IPS-18a (cell line): ENCODE measurements around the gene CDH13.

Experiments
- H3K27ac ChIP-seq: one replicate; pipeline ENCODE4 v1.5.1; 2013; ENCODE audit warnings: low read length
- H3K27me3 ChIP-seq: one replicate; pipeline ENCODE4 v1.6.1; 2013; ENCODE audit warnings: mild to moderate bottlenecking, low read length; ENCODE audit not compliant: control insufficient read depth, insufficient read depth
- H3K36me3 ChIP-seq: one replicate; pipeline ENCODE4 v1.6.1; 2013; ENCODE audit warnings: low read depth, low read length; ENCODE audit not compliant: control insufficient read depth
- H3K4me1 ChIP-seq: one replicate; pipeline ENCODE4 v1.6.1; 2013; ENCODE audit warnings: low read depth, low read length; ENCODE audit not compliant: control insufficient read depth
- H3K4me3 ChIP-seq: one replicate; pipeline ENCODE4 v1.5.1; 2013; ENCODE audit warnings: low read length
- H3K9ac ChIP-seq: one replicate; pipeline ENCODE4 v1.6.1; 2013; ENCODE audit warnings: mild to moderate bottlenecking, low read length, moderate library complexity
- H3K9me3 ChIP-seq: one replicate; pipeline ENCODE4 v1.6.1; 2013; ENCODE audit warnings: low read depth, low read length; ENCODE audit not compliant: control insufficient read depth

The CDH13 gene

GRCh38 chr16:83651871-83652270 is 1025.1 kb downstream of the CDH13 start:
- Histone ChIP-seq H3K4me1 (peaks cover 21% of the 10 kb centered on the region), H3K9me3 (no peaks in the 10 kb centered on the region), H3K27ac (no peak overlapping the region), H3K36me3 (no peaks in the 10 kb centered on the region), H3K4me3 (no peak overlapping the region), H3K27me3 (no peaks in the 10 kb centered on the region), H3K9ac (no peak overlapping the region)

DNA sequence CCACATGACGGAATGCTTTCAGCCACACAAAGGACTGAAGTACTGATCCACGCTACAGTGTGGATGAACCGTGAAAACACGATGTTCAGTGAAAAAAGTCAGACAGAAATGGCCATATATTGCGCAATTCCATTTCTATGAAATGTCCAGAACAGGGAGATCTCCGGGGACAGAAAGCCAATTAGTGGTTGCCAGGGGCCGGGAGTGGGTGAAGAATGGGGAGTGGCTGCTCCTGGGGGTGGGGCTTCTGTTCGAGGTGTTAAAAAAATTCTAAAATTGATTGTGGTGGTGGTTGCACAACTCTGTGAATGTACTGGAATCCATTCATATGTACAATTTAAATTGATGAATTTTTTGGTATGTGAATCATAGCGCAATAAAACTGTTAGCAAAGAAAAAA is 1026.2 kb downstream of the CDH13 start:
- no peaks in the 10 kb centered on the region for H3K9me3 ChIP-seq
- no peak overlapping the region for H3K9ac ChIP-seq
- H3K27ac ChIP-seq = no peak overlapping the region
- no peak overlapping the region for H3K4me3 ChIP-seq
- H3K27me3 ChIP-seq = no peaks in the 10 kb centered on the region
- H3K4me1 ChIP-seq = peaks cover 19% of the 10 kb centered on the region
- no peaks in the 10 kb centered on the region for H3K36me3 ChIP-seq

- H3K4me3 ChIP-seq = no peak overlapping the region
- no peaks in the 10 kb centered on the region for H3K9me3 ChIP-seq
- no peaks in the 10 kb centered on the region for H3K27me3 ChIP-seq
- H3K9ac ChIP-seq = no peak overlapping the region
- peaks cover 11% of the 10 kb centered on the region for H3K4me1 ChIP-seq
- H3K36me3 ChIP-seq = no peaks in the 10 kb centered on the region
- no peak overlapping the region for H3K27ac ChIP-seq
Measured at GRCh38 chr16:83653785-83654184, 1027.0 kb downstream of the CDH13 start.

GRCh38 chr16:83660282-83660681 is 1033.5 kb downstream of the CDH13 start:
- Histone ChIP-seq H3K4me1 (no peaks in the 10 kb centered on the region), H3K4me3 (no peak overlapping the region), H3K36me3 (no peaks in the 10 kb centered on the region), H3K9me3 (peaks cover 4% of the 10 kb centered on the region), H3K27ac (no peak overlapping the region), H3K9ac (no peak overlapping the region), H3K27me3 (no peaks in the 10 kb centered on the region)

DNA sequence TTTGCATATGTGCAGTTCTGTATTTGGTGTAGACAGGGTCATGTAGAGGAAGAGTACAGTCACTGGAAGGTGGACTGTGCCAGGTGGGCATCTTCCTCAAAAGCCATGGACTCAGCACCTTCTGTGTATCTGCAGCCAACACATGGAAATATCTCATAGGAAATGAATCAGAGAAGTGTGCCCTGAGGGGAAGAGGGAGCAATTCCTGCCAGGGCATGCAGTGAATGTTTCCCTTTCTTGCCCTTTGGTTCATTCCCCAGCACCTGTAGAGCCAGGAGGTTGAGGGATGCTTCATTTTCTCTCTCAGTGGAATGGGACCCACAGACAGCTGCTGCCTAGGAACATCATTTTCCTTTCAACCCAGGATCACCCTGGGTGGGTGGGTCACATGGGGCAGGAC is 1034.9 kb downstream of the CDH13 start:
- Histone ChIP-seq H3K4me1 (no peaks in the 10 kb centered on the region), H3K4me3 (no peak overlapping the region), H3K27ac (no peak overlapping the region), H3K9me3 (peaks cover 4% of the 10 kb centered on the region), H3K9ac (no peak overlapping the region), H3K36me3 (no peaks in the 10 kb centered on the region), H3K27me3 (no peaks in the 10 kb centered on the region)

DNA sequence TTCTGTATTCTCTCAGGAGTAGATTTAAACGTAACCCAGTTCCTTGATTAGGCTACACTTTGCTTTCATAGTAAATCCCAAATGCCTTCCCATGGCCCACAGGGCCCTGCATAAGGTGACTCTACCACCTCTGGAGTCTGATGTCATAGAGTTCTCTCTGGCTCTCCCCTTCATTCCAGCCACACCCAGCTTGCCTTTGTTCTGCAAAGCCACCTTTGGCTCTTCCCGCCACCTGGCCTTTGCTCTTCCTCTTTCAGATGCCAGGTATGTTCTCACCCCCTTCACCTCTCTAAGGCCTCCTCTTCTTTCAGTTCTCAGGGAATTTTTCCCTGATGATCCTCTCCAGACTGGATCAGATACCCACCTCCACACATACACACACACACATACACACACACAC is 1039.7 kb downstream of the CDH13 start:
- H3K9ac ChIP-seq = no peak overlapping the region
- no peak overlapping the region for H3K4me3 ChIP-seq
- no peaks in the 10 kb centered on the region for H3K27me3 ChIP-seq
- H3K27ac ChIP-seq = no peak overlapping the region
- peaks cover 12% of the 10 kb centered on the region for H3K9me3 ChIP-seq
- H3K36me3 ChIP-seq = no peaks in the 10 kb centered on the region
- H3K4me1 ChIP-seq = no peaks in the 10 kb centered on the region

GRCh38 chr16:83669456-83669855 is 1042.7 kb downstream of the CDH13 start:
- Histone ChIP-seq H3K4me1 (no peaks in the 10 kb centered on the region), H3K36me3 (no peaks in the 10 kb centered on the region), H3K9ac (no peak overlapping the region), H3K4me3 (no peak overlapping the region), H3K27me3 (no peaks in the 10 kb centered on the region), H3K27ac (no peak overlapping the region), H3K9me3 (peaks cover 12% of the 10 kb centered on the region)

DNA sequence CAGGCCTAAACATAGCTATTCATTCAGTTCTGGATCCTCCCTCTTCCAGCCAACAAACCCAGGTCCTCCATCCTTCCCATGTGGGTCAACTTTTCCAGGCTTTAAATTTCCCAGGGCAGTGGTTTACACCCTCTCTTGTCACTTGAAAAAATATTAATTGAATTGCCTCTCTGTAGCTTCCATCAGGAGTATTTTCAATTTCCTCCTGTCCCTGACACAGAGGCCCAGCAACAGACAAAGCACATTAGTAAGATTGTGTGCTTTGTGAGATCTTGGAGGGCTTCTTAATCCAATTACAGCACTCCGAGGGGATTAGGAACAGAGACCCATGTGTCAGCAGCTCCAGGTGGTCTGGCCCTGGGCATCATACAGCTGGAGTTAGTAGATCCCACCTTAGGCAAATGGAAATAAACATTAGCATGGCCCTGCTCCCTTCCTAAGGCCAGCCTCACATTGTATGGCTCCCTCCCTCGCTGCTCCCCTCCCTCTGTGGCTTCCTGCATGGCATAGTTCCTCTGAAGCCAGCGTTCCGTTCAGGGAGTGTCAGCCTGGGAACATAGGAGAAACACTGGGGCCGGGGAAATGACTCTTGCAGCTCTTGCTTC is 1048.3 kb downstream of the CDH13 start:
- Histone ChIP-seq H3K27ac (no peak overlapping the region), H3K4me3 (no peak overlapping the region)

DNA sequence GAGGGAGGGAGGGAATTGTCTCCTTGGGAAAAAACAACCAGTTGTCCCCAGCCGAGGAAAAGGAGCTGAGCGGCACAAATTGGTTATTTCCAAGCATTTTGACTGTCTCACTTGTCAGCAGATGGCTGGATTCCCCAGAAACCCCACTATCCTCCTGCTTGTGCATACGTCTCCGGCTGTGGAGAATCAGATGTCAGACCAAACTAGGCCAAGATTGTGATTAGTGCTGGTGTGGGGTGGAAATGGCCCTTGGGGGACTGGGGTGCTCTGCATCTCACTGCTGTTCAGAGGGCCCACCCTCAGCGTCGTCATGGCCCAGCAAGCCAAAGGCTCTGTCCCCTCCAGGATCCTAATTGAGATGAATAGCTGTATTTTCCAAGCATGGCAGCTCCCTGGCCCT is 1049.3 kb downstream of the CDH13 start:
- no peaks in the 10 kb centered on the region for H3K4me1 ChIP-seq
- H3K27me3 ChIP-seq = no peaks in the 10 kb centered on the region

More for the DNA sequence above, 1048.3 kb downstream of the CDH13 start:
- H3K9ac ChIP-seq = no peak overlapping the region
- H3K9me3 ChIP-seq = peaks cover 7% of the 10 kb centered on the region
- no peaks in the 10 kb centered on the region for H3K27me3 ChIP-seq
- no peaks in the 10 kb centered on the region for H3K36me3 ChIP-seq
- H3K4me1 ChIP-seq = no peaks in the 10 kb centered on the region

DNA sequence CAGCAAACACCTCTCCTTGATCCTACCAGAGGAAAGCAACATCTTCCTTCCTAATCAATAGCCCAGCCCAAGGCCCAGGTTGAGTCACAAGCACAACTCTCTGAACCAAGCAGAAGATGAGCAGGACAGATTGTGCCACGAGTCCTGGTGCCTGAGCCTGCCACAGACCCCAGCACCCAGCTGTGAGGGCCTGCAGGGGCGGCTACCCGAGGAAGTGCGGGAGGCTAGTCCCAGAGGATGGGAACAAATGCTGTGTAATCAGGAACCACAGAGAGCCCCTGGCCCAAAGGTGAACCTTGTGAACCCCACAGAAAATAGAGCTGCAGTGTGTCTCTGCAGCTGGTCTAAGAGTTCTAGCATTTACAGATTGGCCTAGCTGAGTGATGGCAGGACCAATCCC is 1054.2 kb downstream of the CDH13 start:
- peaks cover 15% of the 10 kb centered on the region for H3K4me1 ChIP-seq
- H3K27me3 ChIP-seq = no peaks in the 10 kb centered on the region
- H3K27ac ChIP-seq = no peak overlapping the region
- H3K9ac ChIP-seq = no peak overlapping the region
- H3K36me3 ChIP-seq = no peaks in the 10 kb centered on the region
- no peaks in the 10 kb centered on the region for H3K9me3 ChIP-seq
- no peak overlapping the region for H3K4me3 ChIP-seq

More for the DNA sequence above, 1049.3 kb downstream of the CDH13 start:
- Histone ChIP-seq H3K9me3 (no peaks in the 10 kb centered on the region), H3K36me3 (no peaks in the 10 kb centered on the region), H3K4me3 (no peak overlapping the region), H3K27ac (no peak overlapping the region), H3K9ac (no peak overlapping the region)

- H3K27me3 ChIP-seq = no peaks in the 10 kb centered on the region
- H3K4me1 ChIP-seq = peaks cover 15% of the 10 kb centered on the region
- no peak overlapping the region for H3K9ac ChIP-seq
- no peak overlapping the region for H3K4me3 ChIP-seq
- no peaks in the 10 kb centered on the region for H3K9me3 ChIP-seq
- no peaks in the 10 kb centered on the region for H3K36me3 ChIP-seq
- H3K27ac ChIP-seq = no peak overlapping the region
Measured at GRCh38 chr16:83681381-83681956, 1054.7 kb downstream of the CDH13 start.

GRCh38 chr16:83682116-83682867 is 1055.5 kb downstream of the CDH13 start:
- Histone ChIP-seq H3K27me3 (no peaks in the 10 kb centered on the region), H3K4me3 (no peak overlapping the region), H3K4me1 (peaks cover 15% of the 10 kb centered on the region), H3K36me3 (no peaks in the 10 kb centered on the region), H3K9ac (no peak overlapping the region), H3K27ac (no peak overlapping the region), H3K9me3 (no peaks in the 10 kb centered on the region)
